Kidney epithelial cell (primary cell): ENCODE results near the gene ZNF691. TPM values are rescaled to one million over a fixed set of nuclear protein-coding genes. Genes with fewer than 3 reads are reported as not detected.

Experiments
- DNase-seq: peaks from one replicate; pipeline ENCODE4 v3.0.0-alpha.2; 2010; ENCODE audit warnings: low read depth
- H3K27me3 ChIP-seq: 2 replicates; pipeline ENCODE4 v1.6.0; 2011; ENCODE audit warnings: low read length; ENCODE audit not compliant: control insufficient read depth, insufficient read depth
- H3K36me3 ChIP-seq: 2 replicates; pipeline ENCODE4 v1.5.1; 2011; ENCODE audit warnings: low read length; ENCODE audit not compliant: control insufficient read depth, insufficient read depth
- H3K4me3 ChIP-seq: 2 replicates; pipeline ENCODE4 v1.5.1; 2011; ENCODE audit warnings: low read depth, mild to moderate bottlenecking, control low read depth, low read length
- CTCF ChIP-seq: IDR thresholded peaks from 2 replicates; pipeline ENCODE4 v1.5.1; 2011; ENCODE audit warnings: mild to moderate bottlenecking, moderate library complexity, low read length, control low read depth, inconsistent platforms; ENCODE audit not compliant: insufficient read depth, poor library complexity, severe bottlenecking
- total RNA-seq: library from RNA; depleted of rRNA; stranded (reverse); fragments of >200 nt; gene quantifications from 2 replicates; pipeline ENCODE4 v1.2.3, GENCODE V29; 2015

Gene ZNF691
- total RNA-seq, 1 donor from 2014 or later, result 9.4 TPM

DNA sequence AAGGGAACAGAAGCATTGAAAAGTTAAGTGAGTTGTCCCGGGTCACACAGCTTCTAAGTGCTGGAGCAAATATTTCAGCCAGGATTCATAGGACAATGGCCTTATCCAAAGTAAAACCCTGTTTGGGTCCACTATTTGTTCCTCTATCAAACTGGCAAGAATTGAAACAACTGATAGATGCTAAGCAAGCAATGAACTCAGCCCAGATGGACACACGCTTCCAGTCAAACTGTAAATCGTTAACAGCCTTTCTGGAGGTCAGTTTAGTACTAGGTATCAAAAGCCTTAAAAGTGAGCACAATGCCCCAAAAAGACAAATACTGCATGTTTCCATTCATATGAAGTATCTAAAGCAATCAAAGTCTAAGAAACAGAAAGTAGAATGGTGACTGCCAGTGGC, 28.4 kb upstream of the ZNF691 start:
- no peak overlapping the region for H3K4me3 ChIP-seq
- H3K27me3 ChIP-seq, result no peaks in the 10 kb centered on the region
- no peak for TF ChIP-seq CTCF
- H3K36me3 ChIP-seq, result no peaks in the 10 kb centered on the region
- DNase-seq, result no peak

GRCh38 chr1:42820813-42821212, 25.6 kb upstream of the ZNF691 start:
- Histone ChIP-seq H3K4me3 (no peak overlapping the region), H3K27me3 (no peaks in the 10 kb centered on the region), H3K36me3 (no peaks in the 10 kb centered on the region)
- no peak for DNase-seq
- TF ChIP-seq CTCF, result no peak

DNA sequence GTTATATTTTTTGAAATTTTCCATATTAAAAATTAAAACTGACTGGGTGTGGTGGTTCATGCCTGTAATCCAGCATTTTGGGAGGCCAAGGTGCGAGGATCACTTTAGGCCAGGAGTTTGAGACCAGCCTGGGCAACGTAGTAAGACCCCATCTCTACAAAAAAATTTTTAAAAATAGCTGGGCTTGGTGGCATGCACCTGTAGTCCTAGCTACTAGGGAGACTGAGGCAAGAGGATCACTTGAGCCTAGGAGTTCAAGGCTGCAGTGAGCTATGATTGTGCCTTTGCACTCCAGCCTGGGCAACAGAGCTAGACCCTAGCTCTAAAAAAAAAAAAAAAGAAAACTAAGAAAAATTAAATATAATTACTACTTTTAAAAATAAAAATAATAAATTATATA, 24.7 kb upstream of the ZNF691 start:
- Histone ChIP-seq H3K36me3 (no peaks in the 10 kb centered on the region), H3K4me3 (no peak overlapping the region), H3K27me3 (no peaks in the 10 kb centered on the region)
- TF ChIP-seq CTCF, result no peak
- DNase-seq, result no peak

DNA sequence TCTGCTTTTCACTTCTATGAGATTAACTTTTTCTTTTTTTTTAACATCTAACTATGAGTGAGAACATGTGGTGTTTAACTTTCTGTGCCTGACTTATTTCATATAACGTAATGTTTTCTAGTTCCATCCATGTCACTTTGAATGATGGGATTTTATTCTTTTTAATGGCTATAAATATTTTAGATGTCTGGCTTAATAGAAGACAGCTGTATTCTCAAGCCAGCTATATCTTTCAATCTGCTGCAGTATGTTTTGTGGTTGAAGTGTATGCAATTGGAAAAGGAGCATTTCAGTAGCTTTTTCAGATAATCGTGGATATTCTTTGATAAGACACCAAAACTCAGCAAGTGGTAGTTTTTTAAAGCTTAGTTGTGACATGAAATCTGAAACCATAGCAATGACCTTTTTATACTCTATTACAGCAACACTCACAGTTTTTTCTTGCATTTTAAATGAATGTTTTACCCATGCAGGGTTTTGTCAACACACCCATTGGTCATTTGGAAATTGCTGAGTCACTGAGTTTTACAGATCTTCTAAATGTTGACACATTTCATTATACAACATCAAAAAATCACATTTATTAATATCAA, 23.5 kb upstream of the ZNF691 start:
- DNase-seq, result no peak
- TF ChIP-seq CTCF, result no peak
- Histone ChIP-seq H3K36me3 (no peaks in the 10 kb centered on the region), H3K27me3 (no peaks in the 10 kb centered on the region), H3K4me3 (no peak overlapping the region)

DNA sequence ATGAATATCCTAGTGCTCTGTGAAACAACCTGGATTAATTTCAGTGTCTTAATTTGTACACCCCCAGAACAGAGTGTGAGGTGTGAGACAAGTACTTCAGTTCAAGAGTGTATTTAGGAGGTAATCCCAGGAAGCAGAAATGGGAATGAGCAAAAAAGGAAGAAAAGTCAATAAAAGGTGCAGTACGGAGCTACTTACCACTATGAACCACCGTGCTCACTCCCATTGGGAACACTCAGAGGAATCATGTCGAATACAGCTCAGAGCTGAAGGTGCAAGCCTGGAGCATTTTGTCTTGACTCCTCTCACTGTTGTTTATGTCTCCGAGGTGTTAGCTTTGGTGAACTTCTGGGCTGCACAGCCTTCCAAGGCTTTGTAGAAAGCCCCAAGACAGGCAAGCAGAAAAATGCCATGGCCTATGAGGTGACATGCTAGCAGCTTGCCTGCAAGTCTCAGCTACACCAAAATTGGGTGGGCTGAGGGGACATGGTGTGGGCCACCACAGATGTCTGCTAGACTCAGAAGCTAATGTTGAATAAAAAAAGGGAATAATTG, 21.9 kb upstream of the ZNF691 start:
- TF ChIP-seq CTCF, result no peak
- no peaks in the 10 kb centered on the region for H3K27me3 ChIP-seq
- no peak overlapping the region for H3K4me3 ChIP-seq
- H3K36me3 ChIP-seq, result no peaks in the 10 kb centered on the region
- DNase-seq, result no peak

DNA sequence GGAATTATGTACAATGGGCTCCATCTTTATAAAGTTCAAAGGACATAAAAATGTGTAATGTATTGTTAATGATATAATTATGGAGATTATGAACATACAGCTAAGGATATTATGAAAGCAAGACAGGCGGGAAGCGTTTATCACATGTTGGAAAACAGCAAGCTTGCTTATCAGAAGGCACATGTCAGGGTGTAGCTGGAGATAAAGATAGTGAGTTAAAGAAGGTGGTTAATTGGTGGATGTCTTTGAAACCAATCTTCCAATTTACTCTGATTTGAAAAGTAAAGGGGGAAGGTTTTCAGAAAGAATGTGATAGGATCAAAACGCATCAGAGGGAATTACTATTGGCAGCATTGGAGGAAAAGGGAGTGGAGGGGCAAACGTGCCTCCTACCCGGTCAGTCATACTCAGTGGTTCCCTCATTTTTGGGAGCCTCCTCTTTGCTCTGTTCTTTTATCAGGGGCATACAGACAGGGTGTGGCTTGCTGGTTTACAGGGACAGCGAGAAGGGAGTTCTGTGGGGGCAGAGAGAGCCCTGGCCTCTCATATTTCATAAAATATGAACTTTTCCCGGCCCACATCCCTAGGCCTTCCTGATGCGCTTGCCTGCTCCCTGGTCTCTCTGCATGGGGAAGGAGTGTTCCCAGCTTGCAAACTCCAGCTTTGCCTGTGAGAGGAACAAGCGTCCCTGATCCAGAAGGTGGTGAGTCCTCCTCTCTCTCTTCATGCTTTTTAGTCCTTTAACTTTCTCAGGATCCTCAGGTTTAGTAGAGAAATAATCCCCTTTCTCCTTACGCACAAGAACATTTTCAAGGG, 21.2 kb upstream of the ZNF691 start:
- H3K36me3 ChIP-seq, result no peaks in the 10 kb centered on the region
- no peak for DNase-seq
- no peaks in the 10 kb centered on the region for H3K27me3 ChIP-seq
- no peak for TF ChIP-seq CTCF
- H3K4me3 ChIP-seq, result no peak overlapping the region
